Measurements from ENCODE around the gene PLLP.

- TF ChIP-seq POLR2A (IDR thresholded peaks at IDR 0.05; ENCODE audit: low read depth, low read length) (no peak), TAF1 (IDR thresholded peaks at IDR 0.05; ENCODE audit: borderline replicate concordance, low read depth, low read length) (no peak), POLR2AphosphoS5 (IDR thresholded peaks at IDR 0.05; ENCODE audit: low read depth, low read length) (no peak)
Measured at GRCh38 chr16:57282510-57283213, 1.8 kb downstream of the PLLP start.

Data from GM12892 (cell line).